CD14-positive monocyte (primary cell): ENCODE results near the gene TMEM250. TPM values are rescaled to one million over a fixed set of nuclear protein-coding genes. Genes with fewer than 3 reads are reported as not detected.

Experiments used
- DNase-seq, 3 donors: peaks; one replicate each; pipeline ENCODE4 v3.0.0-alpha.2; 2011 to 2022
- H2AFZ ChIP-seq: 2 replicates; pipeline ENCODE4 v1.6.0; 2012; ENCODE audit warnings: mild to moderate bottlenecking, low read depth, low read length, inconsistent platforms; ENCODE audit not compliant: insufficient read depth, poor library complexity, severe bottlenecking
- H3K27ac ChIP-seq, 2 donors: 1 replicate in 1 of 2; 2 replicates in 1 of 2; pipeline ENCODE4 v1.5.1; 2012 to 2013; ENCODE audit warnings: low read length in 2 of 2, control low read depth in 1 of 2, inconsistent platforms in 1 of 2, low read depth in 1 of 2, mild to moderate bottlenecking in 1 of 2
- H3K27me3 ChIP-seq, 2 donors: one replicate each; pipeline versions ENCODE4 v1.6.0 to v1.6.1; 2011 to 2013; ENCODE audit warnings: low read length in 2 of 2; ENCODE audit not compliant: control insufficient read depth in 2 of 2, insufficient read depth in 2 of 2
- H3K36me3 ChIP-seq, 2 donors: replicated peaks in 1 of 2; 1 replicate in 1 of 2; 2 replicates in 1 of 2; pipeline versions ENCODE4 v1.5.1 to v1.6.1; 2012 to 2013; ENCODE audit warnings: low read length in 2 of 2, control low read depth in 1 of 2, inconsistent platforms in 1 of 2, mild to moderate bottlenecking in 1 of 2; ENCODE audit not compliant: insufficient read depth in 2 of 2, control insufficient read depth in 1 of 2
- H3K4me1 ChIP-seq, 2 donors: 1 replicate in 1 of 2; 2 replicates in 1 of 2; pipeline versions ENCODE4 v1.5.1 to v1.6.1; 2012 to 2013; ENCODE audit warnings: low read length in 2 of 2, control low read depth in 1 of 2, inconsistent platforms in 1 of 2, mild to moderate bottlenecking in 1 of 2, moderate library complexity in 1 of 2; ENCODE audit not compliant: insufficient read depth in 2 of 2, control insufficient read depth in 1 of 2
- H3K4me2 ChIP-seq: replicated peaks from 2 replicates; pipeline ENCODE3; 2012; ENCODE audit warnings: low read length, moderate library complexity, mild to moderate bottlenecking; ENCODE audit not compliant: poor library complexity, severe bottlenecking; ENCODE audit errors: extremely low read depth
- H3K4me3 ChIP-seq, 3 experiments: fragments of 200-600 bp in 1 of 3; sonication (generic) in 1 of 3; replicated peaks in 1 of 3; 1 replicate in 2 of 3; 2 replicates in 1 of 3; pipeline ENCODE4 v1.5.1; 2011 to 2013; ENCODE audit warnings: low read length in 3 of 3, mild to moderate bottlenecking in 3 of 3, control low read depth in 2 of 3, low read depth in 2 of 3, inconsistent platforms in 1 of 3, moderate library complexity in 1 of 3
- H3K79me2 ChIP-seq: 2 replicates; pipeline ENCODE4 v1.6.0; 2012; ENCODE audit warnings: mild to moderate bottlenecking, control low read depth, inconsistent platforms, low read length, moderate library complexity; ENCODE audit not compliant: insufficient read depth
- H3K9ac ChIP-seq: 2 replicates; pipeline ENCODE4 v1.6.0; 2017; ENCODE audit warnings: low read length, mild to moderate bottlenecking; ENCODE audit not compliant: insufficient read depth, poor library complexity, severe bottlenecking
- H3K9me3 ChIP-seq, 2 donors: replicated peaks in 1 of 2; 1 replicate in 1 of 2; 2 replicates in 1 of 2; pipeline versions ENCODE4 v1.5.1 to v1.6.1; 2012 to 2013; ENCODE audit warnings: low read length in 2 of 2, control low read depth in 1 of 2; ENCODE audit not compliant: control insufficient read depth in 1 of 2, insufficient read depth in 1 of 2
- H4K20me1 ChIP-seq: 2 replicates; pipeline ENCODE4 v1.6.0; 2012; ENCODE audit warnings: mild to moderate bottlenecking, low read length, control low read depth, moderate library complexity; ENCODE audit not compliant: insufficient read depth
- H3K27ac Mint-ChIP-seq, 7 donors: one replicate each; pipeline ENCODE4 v1.8.0; 2020; ENCODE audit warnings: mild to moderate bottlenecking in 7 of 7, mixed read lengths in 7 of 7, moderate library complexity in 6 of 7, inconsistent platforms in 2 of 7
- H3K27me3 Mint-ChIP-seq, 3 donors: one replicate each; pipeline ENCODE4 v1.8.0; 2021 to 2022; ENCODE audit warnings: low read depth in 3 of 3, mild to moderate bottlenecking in 3 of 3, mixed read lengths in 3 of 3, moderate library complexity in 3 of 3, inconsistent platforms in 1 of 3
- H3K36me3 Mint-ChIP-seq, 2 donors: one replicate each; pipeline ENCODE4 v1.8.0; 2020; ENCODE audit warnings: mixed read lengths in 2 of 2, inconsistent platforms in 1 of 2, mild to moderate bottlenecking in 1 of 2
- H3K4me1 Mint-ChIP-seq: one replicate; pipeline ENCODE4 v1.8.0; 2020; ENCODE audit warnings: mild to moderate bottlenecking, mixed read lengths
- H3K4me3 Mint-ChIP-seq, 2 donors: one replicate each; pipeline ENCODE4 v1.8.0; 2020; ENCODE audit warnings: mild to moderate bottlenecking in 2 of 2, mixed read lengths in 2 of 2, moderate library complexity in 1 of 2
- H3K9me3 Mint-ChIP-seq, 7 donors: one replicate each; pipeline ENCODE4 v1.8.0; 2020 to 2022; ENCODE audit warnings: mixed read lengths in 7 of 7, mild to moderate bottlenecking in 6 of 7, moderate library complexity in 6 of 7, inconsistent platforms in 2 of 7
- CTCF ChIP-seq: fragments of 200-600 bp; IDR thresholded peaks from one replicate; pipeline ENCODE4 v1.8.0; 2022; ENCODE audit warnings: antibody characterized with exemption, mild to moderate bottlenecking
- WGBS: methylation state at CpG from one replicate; pipeline ENCODE4 v1.1.5; 2013; ENCODE audit warnings: missing lambda C conversion rate; ENCODE audit not compliant: insufficient coverage; 5-methylcytosine and 5-hydroxymethylcytosine counted together
- intact Hi-C, 2 donors: fragments of 100-400 bp; cut with micrococcal nuclease; formaldehyde crosslinking; loops; one replicate each; pipeline versions ENCODE4 v1.15.0 to v1.15.1; 2023
- polyA plus RNA-seq, 3 donors: library from polyadenylated mRNA; depleted of rRNA in 1 of 3; unstranded in 2 of 3; stranded (reverse) in 1 of 3; fragments of 300-500 nt in 2 of 3; fragments of >200 nt in 1 of 3; fragmentation: Illumina TruSeq in 2 of 3; gene quantifications; 1 replicate in 2 of 3; 2 replicates in 1 of 3; pipeline ENCODE4 v1.2.3, GENCODE V29; 2012 to 2021

TMEM250 gene
- polyA plus RNA-seq, 3 donors, result 11.0 to 38.0 (median 30.9) TPM

- Mint-ChIP-seq H3K27me3 (peaks cover 30 to 49% (median 40%) of the 10 kb centered on the region in 3 donors), H3K4me3 (peak overlapping the region in 1 of 2 donors; percentile 39), H3K9me3 (peaks cover 0 to 7% (median 0%) of the 10 kb centered on the region in 7 donors), H3K27ac (peak overlapping the region in 2 of 7 donors; percentile 55 to 66), H3K4me1 (peaks cover 70% of the 10 kb centered on the region), H3K36me3 (peaks cover 6 to 15% of the 10 kb centered on the region in 2 donors)
- Histone ChIP-seq H3K4me1 (peaks cover 53 to 73% of the 10 kb centered on the region in 2 donors), H3K9ac (peak overlapping the region; percentile 24), H3K27me3 (peaks cover 0 to 24% of the 10 kb centered on the region in 2 donors), H3K4me2 (peak overlapping the region; percentile 86), H3K36me3 (peaks cover 0 to under 1% of the 10 kb centered on the region in 2 donors), H2AFZ (peak overlapping the region; percentile 77), H3K27ac (no peak overlapping the region), H4K20me1 (peaks cover 12% of the 10 kb centered on the region), H3K4me3 (peak overlapping the region in 2 of 3 experiments; percentile 28 to 71), H3K79me2 (no peaks in the 10 kb centered on the region), H3K9me3 (no peaks in the 10 kb centered on the region)
- no peak for TF ChIP-seq CTCF
- intact Hi-C loops, result loop anchor here in 1 of 2 donors (2.0 to 5.0 kb wide), 2 partner anchors 14 to 61 kb away; partner anchors contain the start of gene NACC2
- 81% methylated on average over 25 of the region's 27 CpGs for WGBS
- DNase-seq, result no peak
Measured at GRCh38 chr9:136108648-136109266, 9.9 kb downstream of the TMEM250 start.

- H3K9ac ChIP-seq, result no peak overlapping the region
- H3K4me2 ChIP-seq, result no peak overlapping the region
Measured at GRCh38 chr9:136107953-136108647, 10.6 kb downstream of the TMEM250 start.

More at GRCh38 chr9:136107953-136108647, 10.6 kb downstream of the TMEM250 start:
- Mint-ChIP-seq H3K27ac (peak overlapping the region in 1 of 7 donors; percentile 55), H3K27me3 (peaks cover 32 to 54% (median 39%) of the 10 kb centered on the region in 3 donors), H3K36me3 (peaks cover 0 to 15% of the 10 kb centered on the region in 2 donors), H3K4me3 (peak overlapping the region in 1 of 2 donors; percentile 48), H3K4me1 (peaks cover 64% of the 10 kb centered on the region), H3K9me3 (peaks cover 0 to 7% (median 0%) of the 10 kb centered on the region in 7 donors)
- H3K9me3 ChIP-seq, result no peaks in the 10 kb centered on the region
- H4K20me1 ChIP-seq, result peaks cover 12% of the 10 kb centered on the region
- no peak for TF ChIP-seq CTCF
- no peak for DNase-seq
- peaks cover 0 to 28% of the 10 kb centered on the region in 2 donors for H3K27me3 ChIP-seq
- H3K4me1 ChIP-seq, result peaks cover 53 to 71% of the 10 kb centered on the region in 2 donors
- H3K4me3 ChIP-seq, result no peak overlapping the region
- no peak overlapping the region for H3K27ac ChIP-seq
- intact Hi-C loops, result loop anchor here in 1 of 2 donors (2.0 to 5.0 kb wide), 2 partner anchors 13 to 61 kb away; partner anchors contain the start of gene NACC2
- H3K36me3 ChIP-seq, result no peaks in the 10 kb centered on the region
- WGBS, result 79% methylated on average over 29 of the region's 29 CpGs
- H2AFZ ChIP-seq, result no peak overlapping the region
- no peaks in the 10 kb centered on the region for H3K79me2 ChIP-seq
